Stimulated activated CD8-positive, alpha-beta memory T cell treated with anti-CD3 and anti-CD28 coated beads, Interleukin-7, amount 100 ng/mL, for 4 hours (primary cell): ENCODE results near the gene ZCCHC2.

Experiments
- DNase-seq, 2 donors: peaks; one replicate each; pipeline ENCODE4 v3.0.0-alpha.2; 2020; ENCODE audit warnings: low read depth in 2 of 2

ZCCHC2 gene

DNA sequence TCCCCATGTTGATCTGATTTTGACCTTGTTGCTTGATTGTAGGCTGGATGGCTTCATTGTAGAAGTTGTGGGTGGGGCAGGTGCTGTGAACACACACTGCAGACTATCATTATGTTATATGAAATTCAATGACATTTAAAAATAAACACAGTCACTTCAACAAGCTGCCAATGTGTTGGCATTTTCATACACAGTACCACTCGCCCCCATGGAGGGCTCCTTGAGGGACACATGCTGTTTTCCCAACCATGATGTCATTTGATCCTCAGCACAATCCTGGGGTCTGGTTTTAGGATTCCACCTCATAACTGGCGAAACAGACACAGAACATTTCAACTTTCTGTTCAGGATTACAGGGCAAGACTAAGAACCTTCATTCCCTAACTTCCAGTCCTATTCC lies 86.9 kb downstream of the ZCCHC2 start:
- no peak for DNase-seq

DNA sequence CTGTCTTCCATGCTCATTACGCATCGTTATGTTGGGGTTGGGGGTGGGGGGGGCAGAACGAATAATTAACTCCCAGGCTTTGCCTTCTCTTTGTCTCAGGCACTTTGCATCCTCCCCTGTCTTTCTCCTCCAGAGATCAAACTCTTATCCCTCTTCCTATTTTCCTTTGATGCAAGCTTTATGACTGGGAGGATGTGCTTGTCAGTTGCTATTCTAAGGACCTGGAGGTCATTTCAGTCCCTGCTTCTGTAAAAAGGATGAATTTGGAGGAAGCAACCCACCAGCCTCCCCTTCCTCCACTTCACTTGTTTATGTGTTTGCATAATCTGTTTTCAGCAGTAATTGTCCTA lies 87.5 kb downstream of the ZCCHC2 start:
- DNase-seq: no peak

DNA sequence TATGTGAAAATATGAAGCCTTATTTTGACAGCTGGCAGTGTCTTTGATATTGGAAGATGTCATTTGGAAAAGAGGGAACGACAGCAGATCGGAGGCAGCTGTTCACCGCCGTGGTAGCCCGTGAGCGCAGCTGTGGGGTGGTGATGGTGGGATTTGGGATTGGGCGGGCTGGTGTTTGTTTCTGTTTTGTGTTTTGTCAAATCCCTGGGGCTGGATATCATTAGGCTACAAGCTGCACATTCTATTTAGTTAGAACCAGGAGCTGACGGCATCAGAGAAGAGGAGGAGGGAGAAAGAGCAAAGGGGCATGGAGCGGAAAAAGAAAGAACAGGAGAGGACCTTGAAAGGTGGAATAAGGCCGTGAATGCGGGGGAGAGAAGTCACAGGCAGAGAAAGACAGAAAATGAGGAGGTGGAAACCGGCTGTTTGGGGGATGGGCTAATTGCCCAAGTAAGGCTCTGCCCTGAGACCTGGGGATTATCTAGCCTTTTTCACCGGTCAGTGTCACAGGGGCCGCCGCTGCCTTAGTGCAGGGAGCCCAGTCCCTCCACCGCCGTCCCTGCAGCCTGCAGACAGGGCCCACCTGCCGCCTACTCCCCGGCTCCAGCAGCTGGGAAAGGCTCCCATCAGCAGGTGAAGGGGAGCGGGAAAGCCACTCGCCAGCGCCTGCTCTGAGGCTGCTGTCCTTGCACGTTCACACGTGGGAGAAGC lies 88.0 kb downstream of the ZCCHC2 start:
- no peak for DNase-seq

DNA sequence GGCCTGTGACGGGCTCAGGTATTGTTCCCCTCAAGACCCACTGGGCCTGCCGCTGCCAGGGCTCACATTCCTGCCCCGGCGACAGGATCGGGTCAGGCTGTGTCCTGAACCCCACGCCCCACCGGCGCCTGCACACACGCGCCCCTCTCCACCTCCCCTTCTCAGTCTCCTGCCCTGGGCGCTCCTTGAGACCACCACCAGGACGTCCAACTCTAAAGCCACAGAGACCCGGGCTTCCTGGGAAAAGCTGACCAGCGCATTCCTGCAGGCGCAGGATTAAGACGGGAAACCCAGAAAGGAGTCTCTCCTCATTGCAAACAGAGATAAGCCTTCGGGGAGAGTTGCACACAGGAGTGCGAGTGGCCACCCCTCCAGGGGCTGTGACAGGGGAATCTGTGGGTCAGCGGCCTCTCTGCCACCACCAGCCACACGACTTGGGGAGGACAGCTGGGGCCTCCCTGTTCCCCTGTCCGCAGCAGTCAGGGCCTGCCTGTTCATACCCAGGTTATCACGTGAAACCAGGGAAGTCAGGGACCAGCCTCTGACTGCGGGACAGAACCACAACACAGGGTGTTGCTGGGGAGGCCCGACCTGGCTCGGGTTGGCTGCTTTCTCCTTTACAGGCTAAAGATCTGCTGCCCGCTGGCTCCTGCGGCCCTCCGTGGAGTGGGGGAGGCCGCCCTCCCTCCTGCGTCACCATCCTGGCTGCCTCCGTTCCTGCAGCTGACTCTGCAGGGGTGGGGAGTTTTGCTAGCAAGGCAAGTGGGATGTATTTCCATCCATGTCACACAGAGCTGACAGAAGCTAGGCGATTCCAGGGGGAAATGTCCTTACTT lies 88.8 kb downstream of the ZCCHC2 start:
- DNase-seq: no peak

DNA sequence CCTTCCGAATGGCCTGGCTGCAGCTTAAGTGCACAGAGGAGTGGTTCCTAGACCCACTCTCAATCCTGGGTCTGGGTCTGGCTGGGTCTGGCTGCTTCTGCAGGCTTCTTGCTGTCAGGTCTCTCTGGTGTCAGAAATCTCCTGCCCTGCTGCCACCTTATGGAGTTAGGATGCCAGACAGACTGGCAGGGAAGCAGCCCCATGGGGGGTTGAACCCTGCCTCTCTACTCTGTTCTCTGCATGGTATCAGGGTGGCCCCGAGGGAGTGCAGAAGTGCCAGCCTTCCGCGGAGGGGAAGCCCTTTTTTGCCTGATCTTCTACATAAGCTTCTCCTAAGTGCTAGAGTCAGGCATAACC lies 89.4 kb downstream of the ZCCHC2 start:
- no peak for DNase-seq

DNA sequence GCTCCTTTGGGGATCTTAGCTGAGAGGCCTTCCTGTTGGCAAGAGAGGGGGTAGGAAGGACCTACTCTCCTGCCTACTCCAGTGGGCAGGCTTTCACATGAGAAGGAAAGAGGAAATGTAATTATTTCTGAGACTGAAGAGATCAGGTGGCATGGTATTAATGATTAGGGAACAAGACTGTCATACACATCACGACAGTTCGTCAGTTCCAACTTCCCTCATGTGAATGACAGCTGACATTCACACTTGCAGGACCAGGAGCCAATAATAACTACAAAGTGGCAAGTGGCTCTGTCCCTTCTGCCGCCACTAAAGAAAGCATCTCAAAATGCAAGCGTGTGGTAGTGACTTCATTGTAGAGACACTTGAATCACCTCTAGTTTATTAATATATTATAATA lies 90.0 kb downstream of the ZCCHC2 start:
- DNase-seq: no peak

DNA sequence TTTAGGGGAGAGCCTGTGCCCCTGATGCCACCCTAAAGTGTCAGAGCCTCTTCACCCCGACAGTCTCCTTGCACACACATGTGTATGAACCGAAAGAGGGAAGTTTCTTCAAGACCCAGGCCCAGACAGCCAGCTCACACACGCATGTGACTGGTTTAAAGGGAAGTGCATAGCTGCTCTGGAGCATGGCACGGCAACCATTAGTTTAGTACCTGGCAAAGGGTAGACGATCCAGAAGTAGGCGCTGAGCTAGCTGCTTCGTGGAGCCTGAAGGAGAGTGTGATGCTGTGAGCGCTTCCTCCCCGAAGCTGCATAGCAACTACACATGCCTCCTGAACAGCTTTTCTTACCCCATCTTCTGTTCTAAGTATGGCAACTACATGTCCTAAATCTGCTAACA lies 91.7 kb downstream of the ZCCHC2 start:
- DNase-seq: no peak

DNA sequence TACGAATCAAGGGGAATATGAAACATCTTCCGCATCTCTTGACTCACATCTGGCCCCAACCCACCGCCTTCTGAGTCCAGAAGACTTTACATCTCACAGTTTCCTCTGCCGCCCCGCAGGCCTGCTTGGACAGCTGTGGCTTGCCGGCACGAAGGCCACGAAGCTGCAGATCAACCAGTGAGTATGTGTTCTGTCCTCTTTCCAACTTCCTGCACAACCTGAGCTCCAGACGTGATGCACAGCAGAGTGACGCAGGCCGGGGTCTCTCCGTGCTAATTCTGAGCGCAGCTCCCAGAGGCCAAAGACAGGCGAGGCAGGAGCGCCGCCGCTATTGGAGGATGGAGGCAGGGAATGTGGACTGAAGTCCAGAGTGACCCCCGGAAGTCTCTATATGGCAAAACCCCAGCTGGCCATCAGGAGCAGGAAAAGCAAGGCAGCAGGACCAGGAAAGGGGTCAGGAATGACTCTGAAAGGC lies 93.5 kb downstream of the ZCCHC2 start:
- DNase-seq: no peak

DNA sequence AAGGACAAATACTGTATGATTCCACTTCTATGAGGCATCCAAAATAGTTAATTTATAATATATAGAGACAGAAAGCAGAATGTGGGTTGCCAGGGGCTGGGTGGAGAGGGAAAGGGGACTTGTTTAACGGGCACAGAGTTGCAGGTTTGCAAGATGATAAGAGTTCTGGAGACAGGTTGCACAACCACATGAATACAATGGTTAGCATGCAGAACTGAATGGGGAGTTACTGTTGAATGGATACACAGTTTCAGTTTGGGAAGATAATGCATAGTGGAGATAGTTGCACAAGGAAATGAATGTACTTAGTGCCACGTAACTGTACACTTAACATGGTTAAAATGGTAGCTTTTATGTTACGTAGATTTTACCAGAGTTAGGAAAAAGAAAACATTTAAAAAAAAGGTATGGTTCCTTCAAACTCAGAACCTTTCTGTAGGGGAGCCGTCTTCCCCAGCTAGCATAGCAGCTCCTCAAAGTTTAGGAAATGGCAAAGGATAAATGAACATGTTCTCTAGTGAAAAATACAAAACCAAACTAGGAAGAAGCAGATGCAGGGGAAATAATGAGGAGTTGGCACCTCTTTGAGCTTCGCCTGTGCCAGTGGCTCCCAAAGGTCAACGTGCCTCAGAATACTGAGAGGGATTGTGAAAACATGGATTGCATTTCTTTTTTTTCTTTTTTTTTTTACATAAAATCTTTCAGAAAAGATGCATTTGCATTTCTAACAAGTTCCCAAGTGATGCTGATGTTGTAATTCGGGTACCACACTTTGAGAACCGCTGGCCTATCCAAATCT lies 95.2 kb downstream of the ZCCHC2 start:
- no peak for DNase-seq

DNA sequence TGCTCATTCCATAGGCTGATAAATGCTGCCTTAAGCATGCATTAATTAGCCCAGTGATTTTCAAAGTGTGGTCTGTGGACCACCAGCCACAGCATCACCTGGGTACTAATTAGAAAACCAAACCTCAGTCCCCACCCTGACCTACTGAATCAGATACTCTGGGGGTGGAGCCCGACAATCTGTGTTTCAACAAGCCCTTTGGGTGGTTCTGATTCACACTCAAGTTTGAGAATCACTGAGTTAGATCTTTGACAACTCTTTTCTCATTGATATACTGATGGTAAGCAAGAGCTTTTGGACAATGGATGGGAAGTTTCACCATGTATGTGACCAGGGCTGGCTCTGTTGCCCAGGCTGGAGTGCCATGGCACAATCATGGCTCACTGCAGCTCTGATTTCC lies 95.9 kb downstream of the ZCCHC2 start:
- DNase-seq: no peak

DNA sequence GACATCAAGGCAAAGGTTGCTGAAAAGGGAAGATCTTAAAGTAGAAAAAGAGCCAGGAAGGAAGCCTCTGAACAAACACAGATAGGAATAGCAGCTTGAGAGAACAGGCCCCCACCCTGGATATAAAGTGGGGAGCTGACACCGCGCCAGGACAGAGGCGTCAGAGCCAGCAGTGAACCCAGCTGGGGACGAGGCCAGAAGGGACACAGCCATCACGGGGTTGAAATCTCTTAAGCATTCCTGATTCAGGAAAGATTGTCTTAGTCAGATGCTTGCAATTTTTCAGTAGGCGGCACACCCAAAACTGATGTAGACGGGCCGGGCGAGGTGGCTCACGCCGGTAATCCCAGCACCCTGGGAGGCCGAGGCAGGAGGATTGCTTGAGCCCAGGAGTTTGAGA lies 98.7 kb downstream of the ZCCHC2 start:
- DNase-seq: no peak

DNA sequence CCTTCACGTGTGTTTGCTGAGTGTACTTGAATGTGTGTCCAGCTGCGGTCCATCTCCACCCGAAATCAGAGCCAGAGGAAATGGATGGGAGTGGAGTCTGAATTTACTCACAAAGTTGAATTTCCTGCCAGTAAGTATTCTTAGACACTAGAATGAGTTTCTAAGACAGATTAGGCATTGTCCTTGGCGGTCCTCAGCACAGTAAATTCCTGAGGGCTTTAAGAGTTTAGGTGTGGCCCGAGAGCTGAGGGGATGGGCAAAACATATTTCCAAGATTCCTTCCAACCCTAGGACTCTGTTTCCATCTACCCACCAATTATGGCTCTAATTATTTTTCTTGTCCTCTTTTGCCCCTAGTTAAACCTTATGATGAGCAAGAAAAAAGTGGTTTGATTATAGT lies 102.2 kb downstream of the ZCCHC2 start:
- no peak for DNase-seq
